Stimulated activated naive CD8-positive, alpha-beta T cell treated with anti-CD3 and anti-CD28 coated beads, Interleukin-15, Interleukin-2, amounts not matched to agents 100 ng/mL and 50 ng/mL, for 24 hours (primary cell): ENCODE data around the gene RFX6.
"Not testable (repeated sequence)": the region's sequence is repeated elsewhere in the genome, so short reads cannot be mapped to it uniquely, and the experiment has no call there.

Experiments used
- H3K27ac Mint-ChIP-seq: one replicate; pipeline ENCODE4 v1.8.0; 2021; ENCODE audit warnings: mild to moderate bottlenecking, mixed read lengths
- H3K27me3 Mint-ChIP-seq: one replicate; pipeline ENCODE4 v1.8.0; 2021; ENCODE audit warnings: mixed read lengths
- H3K36me3 Mint-ChIP-seq: one replicate; pipeline ENCODE4 v1.8.0; 2021; ENCODE audit warnings: low read depth, mixed read lengths
- H3K4me1 Mint-ChIP-seq: one replicate; pipeline ENCODE4 v1.8.0; 2021; ENCODE audit warnings: low read depth, mixed read lengths
- H3K4me3 Mint-ChIP-seq: one replicate; pipeline ENCODE4 v1.8.0; 2021; ENCODE audit warnings: mild to moderate bottlenecking, mixed read lengths
- H3K9me3 Mint-ChIP-seq: one replicate; pipeline ENCODE4 v1.8.0; 2021; ENCODE audit warnings: mixed read lengths

RFX6 gene, protein sequence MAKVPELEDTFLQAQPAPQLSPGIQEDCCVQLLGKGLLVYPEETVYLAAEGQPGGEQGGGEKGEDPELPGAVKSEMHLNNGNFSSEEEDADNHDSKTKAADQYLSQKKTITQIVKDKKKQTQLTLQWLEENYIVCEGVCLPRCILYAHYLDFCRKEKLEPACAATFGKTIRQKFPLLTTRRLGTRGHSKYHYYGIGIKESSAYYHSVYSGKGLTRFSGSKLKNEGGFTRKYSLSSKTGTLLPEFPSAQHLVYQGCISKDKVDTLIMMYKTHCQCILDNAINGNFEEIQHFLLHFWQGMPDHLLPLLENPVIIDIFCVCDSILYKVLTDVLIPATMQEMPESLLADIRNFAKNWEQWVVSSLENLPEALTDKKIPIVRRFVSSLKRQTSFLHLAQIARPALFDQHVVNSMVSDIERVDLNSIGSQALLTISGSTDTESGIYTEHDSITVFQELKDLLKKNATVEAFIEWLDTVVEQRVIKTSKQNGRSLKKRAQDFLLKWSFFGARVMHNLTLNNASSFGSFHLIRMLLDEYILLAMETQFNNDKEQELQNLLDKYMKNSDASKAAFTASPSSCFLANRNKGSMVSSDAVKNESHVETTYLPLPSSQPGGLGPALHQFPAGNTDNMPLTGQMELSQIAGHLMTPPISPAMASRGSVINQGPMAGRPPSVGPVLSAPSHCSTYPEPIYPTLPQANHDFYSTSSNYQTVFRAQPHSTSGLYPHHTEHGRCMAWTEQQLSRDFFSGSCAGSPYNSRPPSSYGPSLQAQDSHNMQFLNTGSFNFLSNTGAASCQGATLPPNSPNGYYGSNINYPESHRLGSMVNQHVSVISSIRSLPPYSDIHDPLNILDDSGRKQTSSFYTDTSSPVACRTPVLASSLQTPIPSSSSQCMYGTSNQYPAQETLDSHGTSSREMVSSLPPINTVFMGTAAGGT

DNA sequence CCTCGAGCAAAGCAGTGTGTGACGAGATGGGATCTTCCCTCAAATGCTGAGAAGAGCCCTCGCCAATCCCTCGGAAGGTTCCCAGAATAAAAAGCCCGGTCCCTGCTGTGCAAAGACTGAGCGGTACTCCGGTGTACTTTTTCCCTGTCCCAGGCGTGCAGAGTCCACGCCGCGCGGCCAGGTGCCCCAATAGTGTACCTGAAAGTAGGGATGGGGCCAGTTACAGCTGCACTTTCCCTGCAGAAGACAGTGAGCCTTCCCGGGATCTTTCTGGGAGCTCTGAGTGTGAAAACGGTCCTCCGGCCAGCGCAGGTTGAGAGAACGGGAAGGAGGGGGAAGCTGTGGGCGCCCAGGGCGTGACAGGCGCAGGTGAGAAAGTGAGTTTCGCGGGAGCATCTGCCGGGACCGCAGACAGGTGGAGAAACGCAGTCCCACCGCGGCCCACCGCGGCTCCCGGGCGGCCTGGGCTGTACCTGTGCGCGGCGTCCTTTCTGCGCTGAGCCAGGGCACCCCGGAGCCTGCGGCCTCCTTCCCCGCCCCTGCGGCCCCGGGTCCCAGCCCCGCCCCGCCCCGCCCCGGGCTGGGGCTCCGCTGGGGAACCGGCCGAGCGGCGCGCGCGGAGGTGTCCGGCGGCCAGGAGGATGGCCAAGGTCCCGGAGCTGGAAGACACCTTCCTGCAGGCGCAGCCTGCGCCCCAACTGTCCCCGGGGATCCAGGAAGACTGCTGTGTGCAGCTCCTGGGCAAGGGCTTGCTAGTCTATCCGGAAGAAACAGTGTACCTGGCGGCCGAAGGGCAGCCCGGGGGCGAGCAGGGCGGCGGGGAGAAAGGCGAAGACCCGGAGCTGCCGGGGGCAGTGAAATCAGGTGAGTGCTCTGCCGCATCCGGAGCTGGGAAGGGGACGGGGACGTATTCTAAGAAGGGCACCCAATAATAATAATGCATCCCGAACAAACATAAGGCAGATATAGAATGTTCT is at the start of gene RFX6:
Gene RFX6, plus strand, starts transcription at position 608 of the 977 bp plus-strand sequence. Its CDS starts 34 bp downstream, at position 642.
- Mint-ChIP-seq H3K27ac (no peak within 1 kb of the TSS), H3K4me3 (peak within 1 kb of the TSS; percentile 18), H3K4me1 (peaks cover 8% of the 10 kb centered on the region), H3K36me3 (no peaks in the 10 kb centered on the region), H3K27me3 (peaks cover 50% of the 10 kb centered on the region), H3K9me3 (peaks cover 7% of the 10 kb centered on the region)

DNA sequence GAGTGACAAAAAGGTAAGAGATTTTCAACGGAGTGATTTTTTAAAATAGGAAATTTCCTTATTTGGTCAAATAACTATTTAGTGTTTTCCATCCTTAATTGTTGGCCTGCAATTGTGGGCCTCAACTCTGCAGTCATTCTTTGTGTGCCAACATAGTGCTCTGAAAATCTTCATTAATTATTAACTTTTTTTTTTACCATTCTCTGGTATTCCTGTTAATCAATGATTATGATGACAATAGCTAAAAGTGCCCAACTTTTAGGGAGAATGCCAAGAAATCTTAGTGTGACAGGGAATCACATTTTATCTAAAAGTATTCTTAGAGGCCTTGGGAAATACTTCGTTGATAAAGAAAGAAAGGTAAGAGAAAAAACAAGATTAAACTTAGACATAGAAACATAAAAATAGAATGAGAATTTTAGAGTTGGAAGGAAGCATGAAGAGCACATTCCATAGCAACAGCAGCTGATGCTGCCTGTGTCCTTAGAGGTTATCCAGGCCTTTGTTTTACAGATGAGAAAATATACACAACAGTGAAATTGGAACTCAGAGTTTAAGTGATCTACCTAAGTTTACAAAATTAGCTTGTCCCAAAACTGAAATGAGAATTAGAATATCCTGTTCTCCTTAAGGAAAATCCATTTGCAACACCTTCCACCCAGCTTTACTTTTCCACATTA is 49.3 kb upstream of the RFX6 start:
- no peak overlapping the region for H3K27ac Mint-ChIP-seq
- no peaks in the 10 kb centered on the region for H3K27me3 Mint-ChIP-seq
- H3K9me3 Mint-ChIP-seq = peaks cover 12% of the 10 kb centered on the region
- no peaks in the 10 kb centered on the region for H3K4me1 Mint-ChIP-seq
- H3K4me3 Mint-ChIP-seq = no peak overlapping the region
- H3K36me3 Mint-ChIP-seq = peaks cover 5% of the 10 kb centered on the region

DNA sequence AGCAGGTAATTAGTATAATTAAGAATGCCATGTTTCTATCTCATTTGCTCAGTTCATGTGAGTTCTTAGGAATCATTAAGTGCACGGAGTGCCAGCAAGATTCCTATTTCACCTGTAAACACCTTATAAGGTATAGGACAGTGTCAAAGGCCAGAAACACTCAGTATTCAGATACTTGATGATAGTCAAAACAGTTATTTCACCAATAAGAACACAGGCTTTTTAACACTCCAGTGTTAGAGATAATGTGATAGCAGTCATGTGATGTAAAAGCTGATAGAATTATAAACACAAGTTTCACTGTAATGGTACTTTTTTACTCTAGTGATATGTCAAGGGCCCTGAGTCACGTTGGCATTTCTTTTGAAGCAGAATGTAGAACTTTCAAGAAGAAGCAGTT is 48.1 kb upstream of the RFX6 start, which contains the start of gene GPRC6A:
Gene GPRC6A, minus strand, starts transcription at position 101 of the 400 bp plus-strand sequence. Its CDS starts 70 bp downstream, at position 31.
- Mint-ChIP-seq H3K27ac (no peak within 1 kb of the TSS), H3K27me3 (peaks cover 2% of the 10 kb centered on the region), H3K4me1 (no peaks in the 10 kb centered on the region), H3K4me3 (no peak within 1 kb of the TSS), H3K9me3 (peaks cover under 1% of the 10 kb centered on the region), H3K36me3 (no peaks in the 10 kb centered on the region)

DNA sequence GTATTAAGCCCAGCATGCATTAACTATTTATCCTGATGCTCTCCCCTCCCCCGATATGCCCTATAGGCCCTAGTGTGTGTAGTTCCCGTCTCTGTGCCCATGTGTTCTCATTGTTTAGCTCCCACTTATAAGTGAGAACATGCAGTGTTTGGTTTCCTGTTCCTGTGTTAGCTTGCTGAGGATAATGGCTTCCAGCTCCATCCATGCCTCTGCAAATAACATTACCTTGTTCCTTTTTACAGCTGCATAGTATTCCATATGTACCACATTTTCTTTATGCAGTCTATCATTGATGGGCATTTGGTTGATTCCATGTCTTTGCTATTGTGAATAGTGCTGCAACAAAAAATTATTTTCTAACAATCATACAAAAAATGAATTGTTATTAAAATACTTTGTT is 42.5 kb upstream of the RFX6 start:
- not testable (repeated sequence) for H3K4me3 Mint-ChIP-seq, H3K27ac Mint-ChIP-seq, H3K36me3 Mint-ChIP-seq, H3K4me1 Mint-ChIP-seq, H3K9me3 Mint-ChIP-seq
- peaks cover 10% of the 10 kb centered on the region for H3K27me3 Mint-ChIP-seq

DNA sequence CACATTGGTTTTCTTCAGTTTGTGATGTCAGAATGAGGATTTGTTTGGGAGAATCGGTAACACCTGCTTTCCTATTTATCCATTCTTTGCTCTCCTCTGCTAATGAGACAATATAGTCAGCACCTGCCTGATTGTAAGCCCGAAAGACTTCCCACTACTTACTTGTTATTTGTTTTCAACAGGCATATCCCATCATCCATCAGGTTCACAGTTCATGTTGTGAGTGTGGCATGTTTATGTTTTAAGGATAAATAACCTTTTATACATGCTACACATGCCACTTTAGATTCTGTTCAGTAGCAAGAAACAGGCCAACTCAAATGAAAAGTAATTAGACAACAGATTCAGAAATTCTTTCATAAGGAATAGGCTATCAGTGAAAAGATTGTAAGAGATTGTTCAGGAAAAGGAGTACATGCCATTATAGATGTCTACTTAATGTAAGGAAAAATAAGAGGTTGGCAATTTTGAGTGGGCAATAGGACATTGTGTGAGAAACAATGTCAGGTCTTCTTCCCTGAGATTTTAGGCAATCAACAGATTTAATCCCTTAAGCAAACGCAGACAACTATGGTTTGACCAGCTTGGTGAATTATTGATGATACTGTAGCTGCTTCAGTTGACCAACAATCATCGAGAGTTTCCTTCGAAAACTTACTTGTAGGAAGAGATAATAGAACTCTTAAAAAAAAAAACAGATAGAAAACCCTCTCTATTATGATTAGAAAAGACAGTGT is 40.3 kb upstream of the RFX6 start:
- no peak overlapping the region for H3K4me3 Mint-ChIP-seq
- peaks cover 4% of the 10 kb centered on the region for H3K9me3 Mint-ChIP-seq
- peaks cover 10% of the 10 kb centered on the region for H3K27me3 Mint-ChIP-seq
- H3K36me3 Mint-ChIP-seq = no peaks in the 10 kb centered on the region
- H3K27ac Mint-ChIP-seq = no peak overlapping the region
- no peaks in the 10 kb centered on the region for H3K4me1 Mint-ChIP-seq

DNA sequence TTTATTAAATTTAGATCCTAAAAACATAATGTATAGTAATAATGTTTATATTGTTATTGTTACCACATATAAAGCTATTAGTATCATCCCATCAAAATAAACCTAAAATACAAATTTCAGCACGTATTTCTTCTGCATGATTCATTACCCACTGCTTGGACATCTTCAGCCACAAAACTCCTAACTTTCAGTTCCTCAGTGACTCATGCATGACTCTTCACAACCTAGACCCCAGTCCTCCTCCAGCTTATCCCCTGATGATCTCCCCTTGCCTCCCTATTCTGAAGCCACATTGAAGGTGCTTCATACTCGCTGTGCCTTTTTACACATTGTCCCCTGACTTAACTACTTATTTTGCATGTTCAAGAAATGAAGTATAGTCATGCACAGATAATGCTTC is 37.0 kb upstream of the RFX6 start:
- Mint-ChIP-seq H3K4me1 (no peaks in the 10 kb centered on the region), H3K9me3 (peaks cover 4% of the 10 kb centered on the region), H3K27ac (no peak overlapping the region), H3K36me3 (no peaks in the 10 kb centered on the region), H3K27me3 (peaks cover 7% of the 10 kb centered on the region), H3K4me3 (no peak overlapping the region)

DNA sequence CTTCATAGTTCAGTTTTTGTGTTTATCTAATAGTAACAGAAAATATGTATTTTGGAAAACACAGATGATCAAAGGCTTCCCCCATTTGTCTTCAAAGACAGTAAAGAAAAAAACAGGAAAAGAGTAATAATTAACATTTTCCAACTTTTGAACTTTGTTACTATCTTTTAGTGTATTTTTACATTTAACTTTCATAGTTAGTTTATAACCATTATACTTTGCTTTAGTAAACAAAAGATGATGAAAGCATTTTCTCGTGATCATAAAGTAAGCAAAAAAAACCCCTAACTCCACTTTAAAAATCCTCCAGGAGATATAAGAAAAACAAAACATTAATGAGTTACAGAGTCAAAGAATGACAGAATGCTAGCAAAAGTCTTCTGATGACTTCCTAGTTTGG is 34.6 kb upstream of the RFX6 start:
- H3K4me1 Mint-ChIP-seq = no peaks in the 10 kb centered on the region
- H3K9me3 Mint-ChIP-seq = no peaks in the 10 kb centered on the region
- H3K36me3 Mint-ChIP-seq = no peaks in the 10 kb centered on the region
- H3K4me3 Mint-ChIP-seq = no peak overlapping the region
- no peaks in the 10 kb centered on the region for H3K27me3 Mint-ChIP-seq
- H3K27ac Mint-ChIP-seq = no peak overlapping the region

DNA sequence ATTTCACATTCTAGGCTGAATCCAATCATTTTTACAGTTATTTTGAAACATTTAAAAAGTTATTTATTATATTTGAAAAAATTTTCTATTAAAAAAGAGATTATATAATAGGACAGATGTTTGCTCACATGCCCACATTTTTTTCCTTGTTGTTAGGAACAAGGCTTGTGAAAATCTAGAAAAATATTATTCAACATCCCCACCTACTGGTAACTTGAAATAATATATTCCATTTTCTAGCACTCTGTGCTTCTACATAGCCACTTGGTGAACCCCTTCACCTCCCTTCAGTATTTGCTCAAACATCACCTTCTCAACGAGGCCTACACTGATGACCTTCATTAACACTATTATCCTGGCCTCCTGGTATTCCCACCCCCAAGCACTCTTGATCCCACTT is 29.8 kb upstream of the RFX6 start:
- H3K4me3 Mint-ChIP-seq = no peak overlapping the region
- H3K27ac Mint-ChIP-seq = no peak overlapping the region
- no peaks in the 10 kb centered on the region for H3K36me3 Mint-ChIP-seq
- no peaks in the 10 kb centered on the region for H3K9me3 Mint-ChIP-seq
- H3K27me3 Mint-ChIP-seq = no peaks in the 10 kb centered on the region
- no peaks in the 10 kb centered on the region for H3K4me1 Mint-ChIP-seq

DNA sequence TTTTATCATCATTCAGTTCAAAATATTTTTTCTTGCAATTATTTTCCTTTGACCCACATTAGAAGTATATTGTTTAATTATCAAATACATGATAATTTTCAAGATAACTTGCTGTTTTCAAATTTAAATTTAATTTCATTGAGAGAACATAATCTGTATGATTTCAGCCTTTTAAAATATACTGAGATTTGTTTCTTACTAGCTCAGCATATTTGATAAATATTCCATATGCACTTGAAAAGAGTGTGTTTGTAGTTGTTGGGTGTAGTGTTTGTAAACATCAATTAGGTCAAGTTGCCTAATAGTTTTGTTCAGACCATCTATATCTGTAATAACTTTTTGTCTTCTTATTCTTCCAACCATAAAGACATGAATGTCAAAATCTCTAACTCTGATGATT is 19.0 kb upstream of the RFX6 start:
- no peaks in the 10 kb centered on the region for H3K27me3 Mint-ChIP-seq
- no peaks in the 10 kb centered on the region for H3K4me1 Mint-ChIP-seq
- H3K4me3 Mint-ChIP-seq = no peak overlapping the region
- no peaks in the 10 kb centered on the region for H3K36me3 Mint-ChIP-seq
- H3K27ac Mint-ChIP-seq = no peak overlapping the region
- H3K9me3 Mint-ChIP-seq = peaks cover 20% of the 10 kb centered on the region

DNA sequence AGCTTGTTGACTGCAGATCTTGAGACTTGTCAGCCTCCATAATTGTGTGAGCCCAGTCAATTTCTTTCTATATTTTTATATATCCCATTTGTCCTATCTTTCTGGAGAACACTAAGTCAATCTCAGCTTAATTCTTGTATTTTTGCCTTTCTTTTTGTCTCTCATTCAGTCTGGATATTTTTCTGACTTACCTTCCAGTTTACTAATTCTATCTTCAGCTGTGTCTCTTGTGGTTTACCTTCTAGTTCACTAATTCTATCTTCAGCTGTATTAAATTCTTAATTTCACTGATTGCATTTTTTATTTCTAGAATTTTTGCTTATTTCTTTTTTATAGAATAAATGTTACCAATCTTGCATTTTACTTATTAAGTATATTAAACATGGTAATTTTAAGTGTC is 17.8 kb upstream of the RFX6 start:
- no peaks in the 10 kb centered on the region for H3K4me1 Mint-ChIP-seq
- H3K36me3 Mint-ChIP-seq = no peaks in the 10 kb centered on the region
- H3K4me3 Mint-ChIP-seq = no peak overlapping the region
- no peaks in the 10 kb centered on the region for H3K27me3 Mint-ChIP-seq
- H3K27ac Mint-ChIP-seq = no peak overlapping the region
- peaks cover 20% of the 10 kb centered on the region for H3K9me3 Mint-ChIP-seq

DNA sequence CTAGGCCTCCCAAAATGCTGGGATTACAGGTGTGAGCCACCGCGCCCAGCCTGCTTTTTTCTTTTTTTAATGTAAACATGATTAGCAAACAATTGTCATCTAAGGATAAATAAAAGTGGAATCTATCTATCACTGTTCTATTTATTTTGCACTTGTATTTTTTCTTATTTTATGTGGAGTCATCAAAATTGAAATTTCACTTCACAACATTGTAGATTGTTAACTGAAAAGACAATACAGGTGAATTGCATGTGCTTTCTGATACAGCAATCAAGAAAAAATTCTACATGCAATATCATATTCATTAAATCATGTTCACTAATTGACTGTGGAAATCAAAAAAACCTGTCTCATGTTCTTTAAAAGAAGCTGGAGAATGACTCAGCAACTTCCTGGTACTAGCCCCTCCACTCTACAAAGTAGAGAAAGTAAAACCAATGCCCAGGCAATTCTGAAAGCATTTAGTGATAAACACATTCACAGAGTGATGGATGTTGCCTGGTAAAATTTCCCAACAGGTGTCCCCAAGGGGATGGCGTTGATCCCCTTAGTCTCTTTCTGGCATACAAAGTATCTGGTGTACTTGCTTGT is 10.7 kb upstream of the RFX6 start:
- H3K27ac Mint-ChIP-seq = no peak overlapping the region
- no peaks in the 10 kb centered on the region for H3K4me1 Mint-ChIP-seq
- peaks cover 4% of the 10 kb centered on the region for H3K9me3 Mint-ChIP-seq
- no peaks in the 10 kb centered on the region for H3K27me3 Mint-ChIP-seq
- no peaks in the 10 kb centered on the region for H3K36me3 Mint-ChIP-seq
- no peak overlapping the region for H3K4me3 Mint-ChIP-seq

DNA sequence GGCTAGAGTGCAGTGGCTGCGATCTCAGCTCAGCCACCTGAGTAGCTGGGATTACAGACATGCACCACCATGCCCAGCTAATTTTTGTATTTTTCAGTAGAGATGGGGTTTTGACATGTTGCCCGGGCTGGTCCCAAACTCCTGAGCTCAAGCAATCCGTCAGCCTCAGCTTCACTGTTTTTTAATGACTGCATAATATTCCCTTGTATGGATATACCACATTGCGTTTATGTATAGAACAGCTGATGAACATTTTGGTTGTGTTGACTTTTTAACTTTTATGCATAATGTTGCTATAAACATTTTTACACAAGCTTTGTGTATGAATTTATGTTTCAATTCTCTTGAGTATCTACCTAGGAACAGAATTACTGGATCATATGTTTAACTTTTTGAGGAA is 4.3 kb upstream of the RFX6 start:
- peaks cover 7% of the 10 kb centered on the region for H3K9me3 Mint-ChIP-seq
- peaks cover 8% of the 10 kb centered on the region for H3K4me1 Mint-ChIP-seq
- peaks cover 40% of the 10 kb centered on the region for H3K27me3 Mint-ChIP-seq
- H3K36me3 Mint-ChIP-seq = no peaks in the 10 kb centered on the region
- no peak overlapping the region for H3K27ac Mint-ChIP-seq
- H3K4me3 Mint-ChIP-seq = no peak overlapping the region

DNA sequence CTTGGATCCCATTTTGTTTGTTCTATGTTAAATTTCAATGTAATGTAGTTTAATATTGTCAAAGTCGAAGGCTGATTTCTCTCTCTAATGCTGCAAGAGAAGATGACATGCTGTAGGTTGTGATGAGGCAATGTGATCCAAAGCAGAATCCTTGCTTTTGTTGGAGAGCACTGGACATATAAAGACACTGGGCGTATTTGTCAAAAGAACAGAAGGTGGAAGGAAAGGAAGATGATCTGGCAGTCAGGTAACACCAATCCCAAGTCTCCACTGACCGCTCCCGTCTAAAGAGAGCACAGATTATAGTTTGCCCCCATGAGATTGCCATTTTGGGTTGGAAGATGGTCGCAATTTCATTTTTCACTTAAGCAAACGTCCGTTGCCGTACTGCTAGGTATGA is 935 bp upstream of the RFX6 start:
- Mint-ChIP-seq H3K36me3 (no peaks in the 10 kb centered on the region), H3K27ac (no peak overlapping the region), H3K27me3 (peaks cover 50% of the 10 kb centered on the region), H3K4me1 (peaks cover 8% of the 10 kb centered on the region), H3K4me3 (peak overlapping the region; percentile 18), H3K9me3 (peaks cover 7% of the 10 kb centered on the region)
